ENCODE measurements around the gene ATOH8.
A peak's percentile ranks its signal among the peaks of the same experiment; 100 is the strongest.

ATOH8 gene

GRCh38 chr2:85736456-85737355 is 17.1 kb upstream of the ATOH8 start:
- DNase-seq = no peak

DNA sequence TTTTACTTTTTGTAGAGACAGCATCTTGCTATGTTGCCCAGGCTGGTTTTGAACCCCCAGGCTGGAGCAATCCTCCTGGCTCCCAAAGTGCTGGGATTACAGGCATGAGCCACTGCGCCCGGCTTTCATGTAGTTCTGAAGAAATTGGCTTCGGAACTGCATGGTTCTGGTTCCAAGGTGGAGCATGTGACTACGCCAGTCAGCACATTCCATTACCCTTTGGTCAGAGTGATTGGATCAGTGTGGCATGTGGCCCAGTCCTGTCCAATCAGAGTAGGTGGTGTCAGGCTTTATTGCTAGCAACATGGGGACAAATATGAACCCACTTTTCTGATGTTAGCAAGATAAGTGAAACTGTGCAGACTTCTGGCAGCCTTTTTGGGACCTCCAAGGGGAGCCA is 16.3 kb upstream of the ATOH8 start:
- no peak for DNase-seq

GRCh38 chr2:85737961-85738360 is 15.8 kb upstream of the ATOH8 start:
- DNase-seq = no peak

- no peak for DNase-seq
Observed at GRCh38 chr2:85740193-85740592, 13.6 kb upstream of the ATOH8 start.

DNA sequence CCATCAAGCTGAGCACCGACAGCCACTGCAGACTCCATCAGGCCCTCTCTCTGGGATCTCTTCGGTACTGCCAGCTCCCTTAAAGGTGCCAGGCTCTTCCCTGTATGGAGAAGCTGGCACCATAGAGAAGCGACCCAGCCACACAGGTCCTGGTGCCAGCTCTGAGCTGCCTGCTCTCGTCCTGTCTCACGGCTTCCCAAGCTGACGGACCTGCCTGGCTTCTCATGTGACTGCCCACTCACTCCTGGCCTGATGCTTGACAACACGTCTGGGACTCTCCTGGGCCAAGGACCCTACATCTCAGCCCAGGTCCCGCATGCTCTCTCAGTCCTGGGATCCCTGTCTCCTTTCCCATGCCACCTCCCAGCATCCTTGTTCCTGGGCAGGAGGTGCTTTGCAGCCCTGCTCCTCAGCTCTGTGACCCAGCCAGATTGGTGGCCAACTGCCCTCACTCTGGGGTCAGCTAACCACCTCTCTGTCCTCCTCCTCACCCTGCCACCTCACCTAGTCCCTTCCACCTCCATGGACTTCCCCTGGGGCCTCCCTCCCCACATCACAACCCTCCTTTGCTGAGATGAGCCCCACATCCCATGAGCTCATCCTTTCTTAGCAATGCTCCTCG is 12.5 kb upstream of the ATOH8 start:
- no peak for DNase-seq

DNA sequence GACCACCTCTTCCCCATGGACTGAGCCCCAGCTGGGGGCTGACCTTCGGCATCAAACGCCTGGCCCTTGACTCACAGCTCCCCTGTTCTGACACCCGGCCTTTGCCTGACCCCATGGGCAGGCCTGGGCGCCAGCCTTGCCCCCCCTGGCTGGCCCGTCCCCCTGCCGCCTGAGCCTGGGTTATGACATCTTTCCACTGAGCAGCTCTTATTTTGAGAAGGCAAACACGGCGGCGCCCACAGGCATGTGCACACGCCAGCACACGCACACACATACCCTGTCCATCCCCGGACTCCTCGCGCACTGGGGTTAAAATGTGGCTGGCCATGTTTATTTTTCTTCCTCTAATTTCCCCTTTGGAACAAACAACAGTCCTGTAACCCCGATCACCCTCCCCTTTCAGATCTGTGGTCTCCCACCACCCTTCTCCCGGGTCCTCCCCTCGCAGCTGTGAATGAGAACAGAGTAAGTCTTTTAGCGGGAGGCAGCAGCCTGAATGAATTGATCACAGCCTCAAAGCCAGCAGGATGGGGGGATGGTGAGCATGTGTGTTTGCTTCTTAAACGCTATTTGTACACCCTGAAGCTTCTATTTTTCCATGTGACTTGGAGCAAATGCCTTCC is 11.8 kb upstream of the ATOH8 start:
- no peak for DNase-seq

DNA sequence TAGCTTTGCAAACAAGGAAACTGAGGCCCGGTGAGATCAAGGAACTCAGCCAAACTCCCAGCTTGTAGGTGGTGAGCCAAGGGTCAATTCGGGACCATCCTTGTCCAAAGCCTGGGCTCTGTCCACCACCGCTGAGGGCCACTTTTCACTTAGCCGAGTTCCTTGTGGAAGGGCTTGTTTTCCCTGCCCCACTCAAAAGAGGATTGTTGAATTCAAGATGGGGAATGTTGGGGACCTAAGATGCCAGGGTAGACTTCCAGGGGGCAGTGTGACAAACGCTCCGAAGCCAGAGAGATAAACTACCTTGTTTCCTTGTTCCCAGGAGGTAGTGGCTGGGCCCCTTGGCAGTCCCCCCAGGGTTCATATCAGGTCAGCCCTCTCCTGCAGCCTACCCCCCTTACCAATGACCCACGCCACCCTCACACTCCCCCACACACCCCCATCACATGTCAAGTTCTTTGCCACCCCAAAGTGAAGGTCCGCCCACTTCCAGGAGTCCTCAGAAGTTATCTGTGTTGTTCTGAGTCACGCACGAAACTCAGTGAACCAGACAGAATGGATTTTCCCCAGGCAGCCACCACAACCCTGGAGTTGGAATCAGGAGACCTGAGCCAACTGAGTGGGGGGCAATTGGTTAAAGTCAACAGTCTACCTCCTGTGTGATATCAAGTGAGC is 10.3 kb upstream of the ATOH8 start:
- DNase-seq = no peak

GRCh38 chr2:85744055-85744454 is 9.7 kb upstream of the ATOH8 start:
- DNase-seq = no peak

DNA sequence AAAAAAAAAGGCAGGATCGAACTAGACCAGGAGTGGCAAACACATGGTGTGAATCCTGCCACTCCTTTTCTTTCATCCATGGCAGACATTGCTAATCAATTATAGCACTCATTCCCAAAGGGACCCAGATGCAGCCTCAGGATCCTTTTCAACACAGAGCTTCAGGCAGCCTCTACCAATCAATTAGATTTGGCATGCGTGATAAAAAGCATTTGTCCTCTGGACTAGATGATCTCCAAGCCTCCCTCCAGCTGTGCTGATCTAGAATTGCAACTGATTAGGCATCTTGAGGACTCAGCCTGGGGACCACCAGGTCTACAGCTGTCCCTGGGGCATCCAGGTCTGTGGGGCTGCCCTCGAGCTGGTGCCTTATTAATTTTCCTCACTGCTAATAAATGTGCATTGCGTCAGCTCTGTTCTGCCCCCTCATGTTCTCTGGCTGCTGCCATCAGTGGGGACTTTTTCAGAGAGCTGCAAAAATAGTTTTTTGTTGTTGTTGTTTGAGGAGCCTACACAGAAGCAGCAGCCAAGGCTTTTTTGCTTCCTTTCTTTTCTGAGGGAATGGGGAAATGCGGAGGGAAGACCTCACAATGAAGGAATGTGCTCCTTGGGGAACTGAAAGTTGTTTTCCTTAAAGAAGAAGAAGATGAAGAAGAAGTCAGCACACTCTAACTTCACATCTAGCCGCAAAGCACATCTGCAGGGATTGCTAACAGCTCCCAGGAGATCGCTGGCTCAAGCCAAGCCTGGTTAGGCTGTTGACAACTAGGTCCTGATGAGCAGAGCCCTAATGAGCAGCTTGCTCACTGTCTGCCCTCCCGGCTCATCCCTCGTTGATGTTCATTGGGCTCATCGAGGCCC is 8.8 kb upstream of the ATOH8 start:
- peak; percentile 88 for DNase-seq

GRCh38 chr2:85745619-85746018 is 8.2 kb upstream of the ATOH8 start:
- DNase-seq = no peak

DNA sequence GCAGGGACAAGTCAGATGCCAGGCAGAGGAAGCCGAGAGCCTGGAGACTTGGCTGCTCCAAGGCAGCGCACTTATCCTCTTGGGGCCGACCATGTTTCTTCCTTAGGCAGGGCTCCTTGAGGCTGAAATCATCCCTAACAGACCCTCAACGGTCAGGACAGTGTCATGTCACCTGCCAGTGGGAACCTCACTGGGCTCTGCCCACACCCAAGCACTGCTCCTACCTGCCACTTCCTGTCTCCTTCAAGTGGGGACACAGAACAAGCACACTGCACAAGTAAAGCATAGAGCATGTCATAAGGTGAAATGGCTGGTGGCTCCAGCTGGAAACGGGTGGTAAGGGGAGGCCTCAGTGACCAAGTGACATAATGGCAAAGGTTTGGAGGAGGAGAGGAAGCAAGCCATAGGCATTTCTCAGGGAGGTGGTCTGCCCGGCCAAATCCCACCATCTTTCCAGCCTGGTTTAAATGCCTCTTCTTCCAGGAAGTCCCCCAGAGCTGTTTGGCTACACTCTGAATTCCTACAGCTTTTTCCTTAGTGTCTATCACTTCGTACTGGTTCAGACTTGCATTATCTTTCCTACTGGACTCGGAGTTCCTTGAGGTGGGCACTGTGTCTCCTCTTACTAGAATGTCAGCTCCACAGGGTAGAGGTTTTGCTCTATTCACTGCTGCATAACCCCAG is 7.3 kb upstream of the ATOH8 start:
- no peak for DNase-seq

DNA sequence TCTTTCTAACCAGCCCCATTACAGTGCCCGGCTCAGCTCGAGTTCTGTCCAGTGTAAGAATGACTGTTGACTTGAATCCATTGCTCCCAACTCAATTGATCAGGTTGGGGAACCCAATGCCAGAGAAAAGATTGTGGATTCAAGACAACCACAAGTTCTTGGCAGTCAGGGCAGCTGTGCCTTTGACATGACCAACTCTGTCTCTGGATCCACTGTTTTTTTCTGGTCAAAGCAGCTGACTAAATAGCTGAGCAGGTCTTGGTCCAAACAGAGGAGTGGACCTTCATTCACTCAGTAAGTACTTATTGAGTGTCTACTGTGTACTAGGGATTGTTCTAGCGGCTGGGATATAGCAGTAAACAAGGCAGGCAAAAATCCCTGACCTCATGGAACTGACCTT is 6.3 kb upstream of the ATOH8 start:
- DNase-seq = no peak

DNA sequence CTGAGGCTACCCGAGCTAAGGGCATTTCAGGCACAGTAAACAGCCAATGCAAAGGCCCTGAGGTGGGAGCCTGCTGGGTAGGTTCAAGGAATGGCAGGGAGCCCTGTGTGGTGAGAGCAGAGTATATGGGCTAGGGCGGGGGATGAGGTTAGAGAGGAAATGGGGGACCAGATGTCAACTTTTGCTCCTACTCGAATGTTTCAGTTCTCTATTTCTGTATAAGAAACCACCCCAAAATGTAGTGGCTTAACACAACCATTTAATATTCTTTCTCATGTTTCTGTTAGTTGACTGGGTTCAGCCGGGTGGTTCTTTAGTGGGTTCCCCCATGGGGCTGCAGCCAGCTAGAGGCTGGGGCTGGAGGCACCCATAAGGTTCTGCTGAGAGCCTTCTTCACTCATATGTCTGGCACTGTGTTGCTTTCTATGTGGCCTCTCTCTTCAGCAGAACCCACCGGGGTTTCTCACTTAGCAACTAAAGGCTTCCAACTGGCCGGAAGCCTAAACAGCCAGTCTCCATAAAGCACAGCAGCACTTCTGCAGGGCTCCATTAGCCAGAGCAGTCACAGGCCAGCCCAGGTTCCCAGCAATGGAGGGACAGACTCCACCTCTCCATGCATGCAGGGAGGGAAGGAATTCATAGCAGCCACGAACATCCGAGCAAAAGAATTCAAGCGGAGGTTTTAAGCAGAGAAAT is 5.6 kb upstream of the ATOH8 start:
- no peak for DNase-seq

- no peak for DNase-seq
Observed at GRCh38 chr2:85748985-85749875, 4.6 kb upstream of the ATOH8 start.

GRCh38 chr2:85750587-85751575 is 2.9 kb upstream of the ATOH8 start:
- DNase-seq = peak; percentile 28

GRCh38 chr2:85751627-85752026 is 2.2 kb upstream of the ATOH8 start:
- no peak for DNase-seq

- no peak for DNase-seq
Observed at GRCh38 chr2:85753035-85753524, 711 bp upstream of the ATOH8 start.

DNA sequence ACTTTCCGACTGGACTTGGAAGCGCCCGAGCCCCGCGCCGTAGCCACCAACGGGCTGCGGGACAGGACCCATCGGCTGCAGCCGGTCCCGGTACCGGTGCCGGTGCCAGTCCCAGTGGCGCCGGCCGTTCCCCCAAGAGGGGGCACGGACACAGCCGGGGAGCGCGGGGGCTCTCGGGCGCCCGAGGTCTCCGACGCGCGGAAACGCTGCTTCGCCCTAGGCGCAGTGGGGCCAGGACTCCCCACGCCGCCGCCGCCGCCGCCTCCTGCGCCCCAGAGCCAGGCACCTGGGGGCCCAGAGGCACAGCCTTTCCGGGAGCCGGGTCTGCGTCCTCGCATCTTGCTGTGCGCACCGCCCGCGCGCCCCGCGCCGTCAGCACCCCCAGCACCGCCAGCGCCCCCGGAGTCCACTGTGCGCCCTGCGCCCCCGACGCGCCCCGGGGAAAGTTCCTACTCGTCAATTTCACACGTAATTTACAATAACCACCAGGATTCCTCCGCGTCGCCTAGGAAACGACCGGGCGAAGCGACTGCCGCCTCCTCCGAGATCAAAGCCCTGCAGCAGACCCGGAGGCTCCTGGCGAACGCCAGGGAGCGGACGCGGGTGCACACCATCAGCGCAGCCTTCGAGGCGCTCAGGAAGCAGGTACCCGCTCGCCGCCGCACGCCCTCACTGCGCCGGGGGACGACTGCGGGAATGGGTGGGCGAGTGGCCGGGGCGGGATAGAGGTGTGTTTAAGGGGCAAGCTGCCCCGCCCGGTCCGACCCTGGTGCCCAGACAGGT is 713 bp downstream of the ATOH8 start:
- DNase-seq = no peak

Data from NCI-H1694 (cell line).